K562 (cell line): ENCODE results near the gene NEK2. TPM values are rescaled to one million over a fixed set of nuclear protein-coding genes. Genes with fewer than 3 reads are reported as not detected.
A peak's percentile ranks its signal among the peaks of the same experiment; 100 is the strongest.

Source experiments
- BRF1 ChIP-seq: IDR thresholded peaks from 3 replicates; pipeline ENCODE4 v1.6.1; 2011; ENCODE audit warnings: borderline replicate concordance, mild to moderate bottlenecking; ENCODE audit not compliant: insufficient read length; ENCODE audit errors: extremely low read depth
- CUX1 ChIP-seq: fragments of 200-800 bp; sonication (Bioruptor generic); IDR thresholded peaks from 2 replicates; pipeline ENCODE4 v1.6.1; 2016; ENCODE audit warnings: missing genetic modification characterization, missing compliant biosample characterization
- E2F1 ChIP-seq: sonication (generic); formaldehyde crosslinking; IDR thresholded peaks from 2 replicates; pipeline ENCODE4 v1.8.1; 2023; ENCODE audit warnings: mild to moderate bottlenecking, missing genetic modification reagents, moderate library complexity
- TEAD4 ChIP-seq, 2 experiments: sonication (generic) in 1 of 2; formaldehyde crosslinking in 1 of 2; IDR thresholded peaks; 2 replicates each; pipeline versions ENCODE4 v1.6.1 to v1.8.0; 2012 to 2022; ENCODE audit warnings: borderline replicate concordance in 1 of 2, inconsistent platforms in 1 of 2, low read length in 1 of 2, mild to moderate bottlenecking in 1 of 2, missing genetic modification reagents in 1 of 2
- ZNF384 ChIP-seq: IDR thresholded peaks from 2 replicates; pipeline ENCODE4 v1.6.1; 2012; ENCODE audit warnings: low read depth, low read length, improper control_type of control experiment
- polyA plus RNA-seq, 8 experiments: library from polyadenylated mRNA; depleted of rRNA in 4 of 8; stranded (reverse) in 5 of 8; unstranded in 3 of 8; fragments of >200 nt; fragmentation: Nextera tagmentation in 2 of 8; fragmentation: Illumina TruSeq in 1 of 8; extraction: Ambion mirVana in 2 of 8; extraction: Trizol in 1 of 8; gene quantifications; 2 replicates each; pipeline versions ENCODE4 v1.2.1 to v1.2.3, GENCODE V29; 2011 to 2014; ENCODE audit warnings: inconsistent platforms in 1 of 8, missing spikeins in 1 of 8
- total RNA-seq, 7 experiments: library from RNA; depleted of rRNA in 6 of 7; stranded (reverse); fragments of >200 nt in 6 of 7; fragmentation: Illumina TruSeq in 2 of 7; extraction: Trizol in 2 of 7; gene quantifications; 2 replicates each; pipeline versions ENCODE4 v1.2.1 to v1.2.3, GENCODE V29; 2011 to 2021; ENCODE audit warnings: low replicate concordance in 1 of 7

The NEK2 gene
- total and polyA plus RNA-seq, 9 of the 15 experiments (the other 6 are each of a cell fraction or from before 2014, with no cell fraction given), result 30.0 to 74.7 (median 66.4) TPM

GRCh38 chr1:211680752-211681327, 5.4 kb upstream of the NEK2 start (continued):
- TF ChIP-seq CUX1 (CRISPR knock-in tag) (no peak), TEAD4 (IDR thresholded peaks at IDR 0.05; ENCODE audit: low read length) (peak; percentile 53; the same call in 1 of the 2 replicates), TEAD4 (CRISPR knock-in tag; IDR thresholded peaks at IDR 0.05; ENCODE audit: borderline replicate concordance) (no peak), E2F1 (CRISPR knock-in tag) (no peak), BRF1 (no peak), ZNF384 (0 out of 2 replicates have a peak, but pooled peaks have one; percentile 25)
